HG03469 (cell line): ENCODE measurements around the gene UNCX.
"Not testable (repeated sequence)": the region's sequence is repeated elsewhere in the genome, so short reads cannot be mapped to it uniquely, and the experiment has no call there.

Experiments
- ATAC-seq: cut with Tn5 transposase; IDR thresholded peaks from one replicate; pipeline ENCODE4 v1.9.1; 2021; ENCODE audit warnings: mild to moderate bottlenecking, moderate library complexity, moderate number of reproducible peaks; ENCODE audit not compliant: unreplicated experiment

UNCX gene

DNA sequence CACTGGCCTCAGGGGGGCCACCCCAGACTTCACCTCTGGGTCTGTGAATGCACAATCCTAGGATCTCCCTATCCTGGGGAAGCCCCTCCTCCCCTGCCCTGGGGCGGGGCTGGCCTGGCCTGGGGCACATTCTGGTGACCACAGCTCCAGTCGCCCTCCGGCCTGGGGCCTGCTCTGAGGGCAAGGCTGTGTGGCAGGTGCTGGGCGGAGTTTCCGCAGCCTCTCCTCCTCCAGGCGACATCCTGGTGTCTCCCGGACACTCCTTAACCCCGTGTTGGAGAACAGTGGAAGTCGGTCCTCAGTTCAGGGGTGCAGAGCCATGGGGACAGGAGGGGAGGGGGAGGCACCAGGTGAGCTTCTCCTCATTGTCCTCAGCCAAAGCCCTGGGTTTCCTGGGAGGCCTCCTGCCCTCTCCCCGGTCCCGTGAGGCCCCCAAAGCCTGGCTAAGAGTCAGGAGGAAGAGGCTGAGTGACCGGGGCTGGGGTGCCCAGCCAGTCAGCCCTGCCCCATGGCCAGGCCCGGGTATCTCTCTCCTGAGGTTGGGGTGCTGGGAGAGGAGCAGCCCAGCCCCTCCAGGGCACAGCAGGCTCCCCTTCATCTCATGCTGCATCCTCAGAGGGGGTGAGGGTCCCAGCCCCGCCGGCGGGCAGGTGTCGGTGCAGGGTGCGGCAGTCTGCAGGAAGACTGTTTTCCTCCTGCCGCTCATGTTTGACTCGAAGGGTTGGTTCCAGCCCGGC, 22.6 kb downstream of the UNCX start:
- ATAC-seq, result no peak

- no peak for ATAC-seq
Observed at GRCh38 chr7:1255817-1256340, 23.2 kb downstream of the UNCX start.

DNA sequence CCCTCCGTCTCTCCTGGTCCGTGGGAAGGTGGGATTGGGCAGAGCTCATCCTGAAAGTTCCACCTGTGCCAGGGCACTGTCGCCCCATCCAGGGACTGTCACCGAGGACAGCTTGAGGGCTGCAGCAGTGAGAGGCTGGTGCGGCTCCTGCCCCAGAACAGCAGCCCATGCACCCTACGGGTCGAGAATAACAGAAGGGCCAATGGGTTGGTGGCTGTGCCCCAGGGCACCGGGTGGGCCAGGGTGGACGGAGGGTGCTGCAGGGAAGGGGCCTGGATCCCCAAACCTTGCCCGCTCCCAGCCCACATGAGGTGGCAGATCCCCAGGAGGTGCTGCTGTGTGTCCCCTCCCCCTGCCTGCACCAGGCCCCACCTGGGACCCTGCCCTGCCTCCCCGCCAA, 23.9 kb downstream of the UNCX start:
- ATAC-seq, result no peak

- no peak for ATAC-seq
Observed at GRCh38 chr7:1257221-1257620, 24.5 kb downstream of the UNCX start.

DNA sequence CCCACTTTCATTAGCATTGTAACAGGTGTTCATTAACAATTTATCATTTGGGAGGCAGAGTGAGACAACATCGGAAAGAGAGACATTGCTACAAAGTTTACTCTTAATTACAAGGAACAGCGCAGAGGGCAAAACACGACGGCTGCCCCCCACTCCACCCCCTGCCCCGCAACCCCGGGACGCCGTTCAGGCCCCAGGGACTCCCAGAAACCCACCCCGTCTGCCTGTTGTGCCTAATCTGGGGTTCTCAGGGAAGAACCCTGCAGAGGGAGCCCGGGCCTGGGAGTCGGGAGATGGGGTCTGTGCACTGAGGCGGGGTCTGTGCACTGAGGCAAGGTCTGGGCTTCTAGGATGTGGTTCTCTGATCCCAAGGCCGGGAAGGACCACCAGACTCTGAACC, 25.2 kb downstream of the UNCX start:
- ATAC-seq, result no peak

- no peak for ATAC-seq
Observed at GRCh38 chr7:1259621-1260243, 27.1 kb downstream of the UNCX start.

DNA sequence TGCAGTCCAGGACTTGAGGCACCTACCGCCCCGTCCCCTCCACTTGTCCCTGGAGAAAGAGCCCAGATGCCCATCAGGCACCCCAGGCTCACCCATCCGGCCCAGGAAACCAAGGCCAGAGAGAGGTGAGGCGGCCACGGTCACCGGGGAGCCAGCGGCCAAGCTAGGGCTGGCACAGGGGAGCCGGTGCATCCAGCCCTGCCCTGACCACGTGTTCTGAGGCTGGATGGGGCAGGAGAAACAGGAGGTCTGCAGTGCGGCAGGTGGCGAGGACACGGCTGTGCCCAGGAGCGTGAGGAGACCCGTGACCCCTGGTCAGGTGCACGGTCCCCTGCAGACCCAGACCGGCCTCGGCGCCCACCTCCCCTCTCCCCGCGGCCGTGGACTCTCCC, 27.6 kb downstream of the UNCX start:
- no peak for ATAC-seq

GRCh38 chr7:1261036-1261435, 28.4 kb downstream of the UNCX start:
- ATAC-seq, result not testable (repeated sequence)

DNA sequence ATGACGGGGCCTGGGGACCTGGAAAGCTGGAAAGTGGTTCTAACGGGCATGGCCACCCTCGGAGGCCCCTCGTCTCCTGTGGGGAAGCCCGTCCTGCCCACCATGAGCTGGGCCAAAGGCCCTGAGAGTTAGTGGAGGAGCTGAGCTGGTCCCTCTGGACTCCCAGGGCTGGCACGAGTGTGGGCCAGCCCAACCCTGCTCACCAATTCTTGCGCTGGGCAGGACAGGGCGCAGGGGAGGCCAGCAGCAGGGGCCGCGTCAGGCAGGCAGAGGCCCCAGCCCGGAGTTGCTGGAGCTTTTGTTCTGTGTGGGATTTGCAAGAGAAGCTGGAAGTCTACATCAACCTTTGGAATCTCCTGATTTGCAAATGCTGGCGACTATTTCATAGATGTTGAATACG, 29.8 kb downstream of the UNCX start:
- no peak for ATAC-seq

DNA sequence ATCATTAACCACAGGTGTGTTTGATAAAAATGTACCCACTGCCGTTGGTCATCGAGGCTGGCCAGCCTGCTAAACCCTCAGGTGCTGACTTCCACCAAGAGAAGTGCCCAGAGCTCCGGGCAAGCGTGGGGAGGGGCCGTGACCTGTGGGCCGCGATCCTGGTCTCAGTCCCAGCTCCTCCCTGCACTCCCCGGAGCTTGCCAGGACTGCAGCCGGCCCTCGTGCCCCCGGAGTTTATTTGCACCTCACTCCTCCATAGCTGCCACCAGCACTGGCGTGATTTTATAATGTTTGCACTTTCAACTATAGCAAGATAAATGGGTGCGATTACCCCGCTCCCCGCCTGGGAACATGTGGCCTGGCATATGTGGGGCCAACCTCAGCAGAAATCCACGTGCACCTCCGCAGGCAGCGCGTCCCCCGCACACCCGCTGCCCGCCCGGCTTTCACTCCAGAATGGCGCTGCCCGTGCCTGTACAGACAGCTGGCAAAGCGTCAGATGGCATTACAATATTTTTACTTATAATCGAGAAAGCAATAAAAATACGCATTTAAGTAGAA, 30.8 kb downstream of the UNCX start:
- ATAC-seq, result no peak

DNA sequence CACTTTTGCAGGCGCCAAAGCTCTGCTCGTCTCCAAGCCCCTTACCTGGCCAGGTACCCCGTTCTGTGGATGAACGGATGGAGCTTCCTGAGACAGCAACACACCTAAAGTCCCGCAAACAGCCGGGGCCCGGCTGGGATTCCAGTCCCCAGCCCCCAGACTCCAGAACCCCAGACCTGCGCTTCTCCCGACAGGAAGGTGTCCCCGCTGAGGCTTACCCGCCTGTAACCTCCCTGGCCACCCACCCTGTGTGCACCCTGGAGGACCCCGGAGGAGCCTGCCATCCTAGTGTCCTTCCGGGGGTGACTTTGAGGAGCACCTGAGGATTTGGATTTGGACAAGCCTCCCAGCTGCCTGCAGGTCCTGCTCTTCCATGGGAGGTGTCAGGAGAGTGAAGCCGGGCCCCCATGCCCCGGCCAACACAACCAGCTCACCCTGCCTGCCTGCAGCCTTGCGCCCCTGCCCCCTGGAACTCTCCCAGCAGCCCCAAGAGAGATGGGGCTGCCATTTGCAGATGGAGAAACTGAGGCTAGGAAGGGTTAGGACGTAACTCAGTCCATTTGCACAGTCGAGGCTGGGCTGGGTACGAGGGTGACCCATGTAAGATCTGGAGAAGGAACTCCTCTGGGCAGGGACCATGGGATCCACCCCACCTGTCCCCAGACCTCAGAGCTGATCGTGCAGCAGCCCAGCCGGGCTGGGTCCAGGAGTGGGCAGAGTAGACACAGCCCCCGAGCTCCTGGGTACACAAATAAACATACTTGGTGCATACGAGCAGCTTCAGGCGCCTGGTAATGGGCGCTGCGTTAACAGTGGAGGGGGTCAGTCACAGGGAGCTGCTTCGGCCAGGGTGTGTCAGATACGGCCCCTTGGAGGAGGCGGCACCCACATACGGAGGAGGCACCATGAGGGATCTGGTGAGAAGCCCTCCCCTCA, 31.9 kb downstream of the UNCX start:
- ATAC-seq, result no peak

DNA sequence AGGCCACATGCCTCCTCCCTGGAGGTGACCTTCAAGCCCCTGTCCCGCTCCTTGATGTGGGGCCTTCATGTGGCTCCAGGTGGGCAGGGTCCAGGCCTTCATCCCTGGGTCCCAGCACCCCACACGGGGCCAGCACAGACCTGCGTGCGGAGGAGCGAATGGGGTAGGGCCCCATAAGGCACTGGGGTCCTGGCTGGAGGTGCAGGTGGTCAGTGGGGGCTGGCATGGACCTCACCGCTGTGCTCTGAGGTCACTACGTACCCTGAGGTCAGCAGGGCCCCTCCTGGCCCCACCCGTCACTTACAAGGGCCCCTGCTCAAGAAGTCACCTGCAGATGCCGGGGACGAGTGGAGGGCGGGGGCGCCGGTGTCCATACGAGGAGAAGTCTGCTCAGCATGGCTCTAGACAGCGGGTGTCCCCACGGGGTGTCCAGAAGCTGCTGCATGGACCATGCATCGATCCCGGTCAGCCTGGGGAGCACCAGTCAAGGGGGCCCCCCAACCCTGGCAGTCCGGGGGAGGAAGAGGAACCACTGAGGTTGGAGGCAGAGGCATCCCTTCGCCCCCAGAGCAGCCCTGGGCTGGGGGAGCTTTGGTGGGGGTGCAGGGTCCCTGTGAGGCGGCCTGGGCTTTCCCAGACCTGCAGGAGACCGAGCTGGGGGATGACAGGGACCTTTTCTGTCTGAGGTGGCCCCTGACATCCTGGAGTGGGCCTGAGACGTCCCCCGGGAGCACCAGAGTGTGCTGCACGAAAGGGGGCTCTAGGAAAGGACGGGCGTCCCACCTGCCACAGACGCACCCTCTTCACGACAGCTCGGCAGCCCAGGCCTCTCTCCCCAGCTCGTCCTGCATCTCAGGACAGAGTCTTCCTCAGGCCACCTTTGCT, 34.6 kb downstream of the UNCX start:
- ATAC-seq, result no peak

DNA sequence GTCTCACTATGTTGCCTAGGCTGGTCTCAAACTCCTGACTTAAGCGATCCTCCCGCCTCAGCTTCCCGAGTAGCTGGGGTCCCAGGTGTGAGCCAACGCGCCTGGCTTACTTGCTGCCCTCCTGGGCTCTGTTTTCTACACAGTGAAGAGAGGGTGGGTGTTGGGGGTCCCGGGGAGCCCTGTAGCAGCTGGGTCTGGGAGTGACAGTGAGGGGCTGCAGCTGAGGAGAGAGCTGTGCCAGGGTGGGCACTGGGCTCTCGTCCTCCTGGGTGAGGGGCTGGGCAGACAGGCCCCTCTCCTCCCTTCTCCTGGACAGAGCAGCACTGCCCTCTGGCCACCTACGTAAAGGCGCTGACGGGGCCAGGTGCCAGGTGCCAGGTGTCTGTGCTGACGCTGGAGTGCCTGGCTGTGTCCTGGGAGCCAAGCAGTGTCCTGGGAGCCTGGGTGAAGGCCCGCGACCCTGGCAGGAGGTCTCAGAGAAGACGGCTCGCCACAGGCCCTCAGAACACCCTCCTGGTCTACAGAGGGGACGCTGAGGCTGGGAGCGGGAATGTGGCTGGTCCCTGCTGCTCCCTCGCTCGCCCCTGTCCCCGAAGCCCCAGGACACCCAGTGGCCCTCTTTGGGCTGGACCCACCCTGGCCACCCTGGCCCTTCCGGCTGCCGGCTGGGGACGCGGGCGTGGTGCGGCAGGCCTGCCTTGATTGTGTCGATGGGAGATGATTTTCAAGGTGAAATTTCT, 35.6 kb downstream of the UNCX start:
- no peak for ATAC-seq

DNA sequence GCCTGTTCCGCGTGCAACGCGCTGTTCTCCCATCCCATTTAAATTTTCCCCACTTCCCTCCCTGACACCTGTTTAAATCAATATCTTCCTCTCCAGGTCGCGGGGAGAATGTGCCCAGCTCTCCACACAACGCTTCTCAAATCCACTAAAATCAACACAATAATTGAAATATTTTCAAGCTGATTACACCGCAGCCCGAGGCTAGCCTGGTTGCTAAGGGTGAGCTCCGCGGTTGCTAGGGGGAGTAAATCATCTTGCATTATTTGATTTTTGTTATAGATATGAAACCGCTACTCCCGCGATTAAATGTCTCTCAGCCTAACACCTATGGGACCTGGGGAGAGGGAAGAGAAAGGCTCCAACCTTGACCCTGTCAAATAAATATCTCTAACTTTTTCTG, 36.2 kb downstream of the UNCX start:
- no peak for ATAC-seq

GRCh38 chr7:1269336-1269890, 36.7 kb downstream of the UNCX start:
- no peak for ATAC-seq

- ATAC-seq, result no peak
Observed at GRCh38 chr7:1270181-1270580, 37.5 kb downstream of the UNCX start.

DNA sequence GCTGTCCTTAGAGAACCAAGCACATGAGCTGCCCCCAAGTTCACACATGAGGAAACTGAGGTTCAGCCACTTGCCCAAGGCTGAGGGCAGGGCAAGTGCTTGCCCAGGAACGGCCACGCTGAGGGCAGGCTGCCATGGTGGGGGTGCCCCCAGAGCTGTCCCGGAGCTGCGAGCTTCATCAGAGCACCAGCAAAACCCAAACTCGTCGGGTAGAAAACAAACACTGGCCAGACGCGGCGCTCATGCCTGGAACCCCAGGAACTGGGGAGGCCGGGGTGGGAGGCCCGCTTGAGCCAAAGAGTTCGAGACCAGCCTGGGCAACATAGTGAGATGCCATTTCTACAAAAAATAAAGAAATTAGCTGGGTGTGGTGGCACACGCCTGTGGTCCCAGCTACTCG, 38.4 kb downstream of the UNCX start:
- no peak for ATAC-seq

DNA sequence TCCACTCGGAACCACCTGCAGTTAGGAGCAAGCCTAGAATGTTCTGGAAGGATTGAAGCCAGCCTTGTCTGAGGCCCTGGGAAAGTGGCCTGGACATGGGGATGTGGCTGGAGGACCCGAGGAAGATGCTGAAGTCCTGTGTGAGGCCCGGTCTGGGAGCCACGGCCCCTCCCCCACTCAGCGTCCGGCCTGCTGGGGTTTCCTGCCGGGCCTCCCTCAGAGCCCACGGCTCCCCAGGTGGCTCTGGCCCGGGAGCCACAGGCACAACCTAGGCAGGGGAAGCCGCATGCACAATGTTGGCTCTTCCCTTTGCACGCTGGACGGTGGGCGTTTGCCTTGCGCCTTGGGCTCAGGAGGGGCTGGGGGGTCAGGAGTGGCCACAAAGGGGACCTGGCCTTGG, 39.0 kb downstream of the UNCX start:
- ATAC-seq, result no peak

GRCh38 chr7:1272136-1272535, 39.5 kb downstream of the UNCX start:
- ATAC-seq, result not testable (repeated sequence)
